H9 (cell line): ENCODE data around the gene DLG2. TPM values are rescaled to one million over a fixed set of nuclear protein-coding genes. Genes with fewer than 3 reads are reported as not detected.

Experiments used
- DNase-seq: peaks from one replicate; pipeline ENCODE4 v3.0.0-alpha.2; 2017
- H2AFZ ChIP-seq: one replicate; pipeline ENCODE4 v1.6.1; 2013; ENCODE audit warnings: mild to moderate bottlenecking, low read length, control low read depth, moderate library complexity
- H2AK5ac ChIP-seq: 2 replicates; pipeline ENCODE4 v1.6.1; 2013; ENCODE audit warnings: low read length, control low read depth, mixed read lengths; ENCODE audit not compliant: insufficient read length
- H2BK120ac ChIP-seq: one replicate; pipeline ENCODE4 v1.6.1; 2013; ENCODE audit warnings: low read depth, mild to moderate bottlenecking, low read length, control low read depth, inconsistent platforms; ENCODE audit not compliant: poor library complexity, severe bottlenecking
- H2BK12ac ChIP-seq: 2 replicates; pipeline ENCODE4 v1.6.1; 2013; ENCODE audit warnings: low read length, control low read depth, mixed read lengths, low read depth; ENCODE audit not compliant: insufficient read length
- H2BK15ac ChIP-seq: 2 replicates; pipeline ENCODE4 v1.6.1; 2013; ENCODE audit warnings: low read depth, low read length, control low read depth
- H2BK20ac ChIP-seq: one replicate; pipeline ENCODE4 v1.6.1; 2013; ENCODE audit warnings: low read depth, mild to moderate bottlenecking, low read length, control low read depth, inconsistent platforms; ENCODE audit not compliant: poor library complexity, severe bottlenecking
- H2BK5ac ChIP-seq: 2 replicates; pipeline ENCODE4 v1.6.1; 2013; ENCODE audit warnings: low read length, control low read depth, mixed read lengths; ENCODE audit not compliant: insufficient read length
- H3K14ac ChIP-seq: 2 replicates; pipeline ENCODE4 v1.6.1; 2013; ENCODE audit warnings: low read length, control low read depth; ENCODE audit not compliant: insufficient read depth
- H3K18ac ChIP-seq: 2 replicates; pipeline ENCODE4 v1.6.1; 2013; ENCODE audit warnings: low read depth, mild to moderate bottlenecking, mixed read lengths, low read length, control low read depth; ENCODE audit not compliant: insufficient read length
- H3K23ac ChIP-seq: 2 replicates; pipeline ENCODE4 v1.6.1; 2013; ENCODE audit warnings: low read length, control low read depth, mixed read lengths, low read depth; ENCODE audit not compliant: insufficient read length
- H3K23me2 ChIP-seq: 2 replicates; pipeline ENCODE4 v1.6.1; 2013; ENCODE audit warnings: low read depth, mild to moderate bottlenecking, mixed read lengths, low read length, control low read depth; ENCODE audit not compliant: insufficient read length, poor library complexity, severe bottlenecking
- H3K27ac ChIP-seq: 2 replicates; pipeline ENCODE4 v1.5.1; 2013; ENCODE audit warnings: low read length, control low read depth, mixed read lengths, low read depth; ENCODE audit not compliant: insufficient read length
- H3K27me3 ChIP-seq: 2 replicates; pipeline ENCODE4 v1.6.1; 2013; ENCODE audit warnings: low read length, control low read depth, inconsistent platforms; ENCODE audit not compliant: insufficient read depth
- H3K4ac ChIP-seq: 2 replicates; pipeline ENCODE4 v1.6.1; 2013; ENCODE audit warnings: low read depth, mild to moderate bottlenecking, control low read depth, inconsistent platforms, low read length, moderate library complexity
- H3K4me1 ChIP-seq: 2 replicates; pipeline ENCODE4 v1.6.1; 2013; ENCODE audit warnings: low read length, control low read depth, inconsistent platforms; ENCODE audit not compliant: insufficient read depth
- H3K4me2 ChIP-seq: 2 replicates; pipeline ENCODE4 v1.6.1; 2013; ENCODE audit warnings: low read length, control low read depth, mixed read lengths; ENCODE audit not compliant: insufficient read length, insufficient read depth
- H3K56ac ChIP-seq: 2 replicates; pipeline ENCODE4 v1.6.1; 2013; ENCODE audit warnings: low read depth, mild to moderate bottlenecking, mixed read lengths, low read length, control low read depth; ENCODE audit not compliant: insufficient read length
- H3K79me1 ChIP-seq: 2 replicates; pipeline ENCODE4 v1.6.1; 2013; ENCODE audit warnings: low read depth, mild to moderate bottlenecking, moderate library complexity, low read length, control low read depth, inconsistent platforms; ENCODE audit not compliant: insufficient read depth, poor library complexity, severe bottlenecking
- H3K79me2 ChIP-seq: 2 replicates; pipeline ENCODE4 v1.6.1; 2013; ENCODE audit warnings: low read length, control low read depth, inconsistent platforms; ENCODE audit not compliant: insufficient read depth
- H3K9ac ChIP-seq: 2 replicates; pipeline ENCODE4 v1.6.1; 2013; ENCODE audit warnings: low read length, control low read depth, mixed read lengths; ENCODE audit not compliant: insufficient read length; ENCODE audit errors: extremely low read depth
- H3K9me3 ChIP-seq: one replicate; pipeline ENCODE4 v1.6.1; 2013; ENCODE audit warnings: low read depth, low read length, inconsistent platforms; ENCODE audit not compliant: control insufficient read depth
- H3T11ph ChIP-seq: one replicate; pipeline ENCODE4 v1.6.1; 2013; ENCODE audit warnings: mild to moderate bottlenecking, low read length, control low read depth, inconsistent platforms
- H4K20me1 ChIP-seq: one replicate; pipeline ENCODE4 v1.6.1; 2013; ENCODE audit not compliant: control insufficient read depth, insufficient read length, insufficient read depth
- H4K5ac ChIP-seq: 2 replicates; pipeline ENCODE4 v1.6.1; 2013; ENCODE audit warnings: low read depth, mild to moderate bottlenecking, mixed read lengths, low read length, control low read depth; ENCODE audit not compliant: insufficient read length
- H4K8ac ChIP-seq: replicated peaks from 2 replicates; pipeline ENCODE4 v1.6.1; 2013; ENCODE audit warnings: low read length, control low read depth, mixed read lengths, low read depth; ENCODE audit not compliant: insufficient read length
- H4K91ac ChIP-seq: 2 replicates; pipeline ENCODE4 v1.6.1; 2013; ENCODE audit warnings: low read depth, mild to moderate bottlenecking, moderate library complexity, mixed read lengths, low read length, control low read depth; ENCODE audit not compliant: insufficient read length
- H3K27ac Mint-ChIP-seq, 3 experiments: 2 replicates in 2 of 3; 3 replicates in 1 of 3; pipeline ENCODE4 v1.8.0; 2020 to 2021; ENCODE audit warnings: mixed read lengths in 3 of 3, mild to moderate bottlenecking in 1 of 3, moderate library complexity in 1 of 3
- H3K27me3 Mint-ChIP-seq: 2 replicates; pipeline ENCODE4 v1.8.0; 2021; ENCODE audit warnings: low read depth, mild to moderate bottlenecking, moderate library complexity, mixed read lengths
- H3K36me3 Mint-ChIP-seq, 3 experiments: 2 replicates in 2 of 3; 3 replicates in 1 of 3; pipeline ENCODE4 v1.8.0; 2020 to 2021; ENCODE audit warnings: low read depth in 3 of 3, mixed read lengths in 3 of 3; ENCODE audit not compliant: insufficient read depth in 1 of 3
- H3K4me1 Mint-ChIP-seq, 2 experiments: 2 replicates each; pipeline ENCODE4 v1.8.0; 2020; ENCODE audit warnings: mixed read lengths in 2 of 2
- H3K4me3 Mint-ChIP-seq, 2 experiments: 2 replicates in 1 of 2; 3 replicates in 1 of 2; pipeline ENCODE4 v1.8.0; 2020 to 2021; ENCODE audit warnings: mild to moderate bottlenecking in 2 of 2, mixed read lengths in 2 of 2, moderate library complexity in 1 of 2
- H3K9me3 Mint-ChIP-seq, 2 experiments: 2 replicates in 1 of 2; 3 replicates in 1 of 2; pipeline ENCODE4 v1.8.0; 2020; ENCODE audit warnings: mild to moderate bottlenecking in 2 of 2, mixed read lengths in 2 of 2, moderate library complexity in 1 of 2
- WGBS: extraction: QIAGEN DNeasy Blood & Tissue Kit; methylation state at CpG from one replicate; pipeline ENCODE4 v1.1.7; 2013; ENCODE audit warnings: missing lambda C conversion rate, low lambda C conversion rate, mixed read lengths; ENCODE audit not compliant: insufficient read length; ENCODE audit errors: extremely low coverage; 5-methylcytosine and 5-hydroxymethylcytosine counted together
- total RNA-seq: library from RNA; stranded (reverse); gene quantifications from 2 replicates; pipeline ENCODE4 v1.2.1, GENCODE V29; 2021
- TF ChIP-seq, protein P1 (sequence below): fragments of 200-600 bp; sonication (generic); conservative IDR thresholded peaks from 3 replicates; pipeline ENCODE4 v1.8.0; 2021; ENCODE audit warnings: antibody characterized with exemption, mild to moderate bottlenecking

DLG2 gene
- total RNA-seq, 1 experiment from 2014 or later: 8.0 TPM

- Histone ChIP-seq H3K23me2 (no peaks in the 10 kb centered on the region), H3K4ac (no peak overlapping the region), H3K14ac (no peak overlapping the region), H2BK120ac (no peak overlapping the region), H3K18ac (no peak overlapping the region), H2BK20ac (no peak overlapping the region), H3K4me2 (no peak overlapping the region), H2BK5ac (no peak overlapping the region), H2BK12ac (no peak overlapping the region), H3K79me1 (no peaks in the 10 kb centered on the region), H2AFZ (no peak overlapping the region), H3T11ph (no peak overlapping the region), H2AK5ac (no peak overlapping the region), H3K56ac (no peak overlapping the region), H3K9ac (no peak overlapping the region), H4K20me1 (no peaks in the 10 kb centered on the region), H3K23ac (no peak overlapping the region), H4K91ac (no peak overlapping the region), H4K5ac (no peak overlapping the region), H3K79me2 (no peaks in the 10 kb centered on the region), H3K9me3 (no peaks in the 10 kb centered on the region), H3K27ac (no peak overlapping the region), H3K27me3 (no peaks in the 10 kb centered on the region), H2BK15ac (no peak overlapping the region), H3K4me1 (no peaks in the 10 kb centered on the region), H4K8ac (no peak overlapping the region)
- no peak for DNase-seq
- peaks cover 0 to under 1% of the 10 kb centered on the region in 2 experiments; a peak in 2 of 4 replicates for H3K4me1 Mint-ChIP-seq
- no peak overlapping the region for H3K4me3 Mint-ChIP-seq
- TF ChIP-seq, protein P1, sequence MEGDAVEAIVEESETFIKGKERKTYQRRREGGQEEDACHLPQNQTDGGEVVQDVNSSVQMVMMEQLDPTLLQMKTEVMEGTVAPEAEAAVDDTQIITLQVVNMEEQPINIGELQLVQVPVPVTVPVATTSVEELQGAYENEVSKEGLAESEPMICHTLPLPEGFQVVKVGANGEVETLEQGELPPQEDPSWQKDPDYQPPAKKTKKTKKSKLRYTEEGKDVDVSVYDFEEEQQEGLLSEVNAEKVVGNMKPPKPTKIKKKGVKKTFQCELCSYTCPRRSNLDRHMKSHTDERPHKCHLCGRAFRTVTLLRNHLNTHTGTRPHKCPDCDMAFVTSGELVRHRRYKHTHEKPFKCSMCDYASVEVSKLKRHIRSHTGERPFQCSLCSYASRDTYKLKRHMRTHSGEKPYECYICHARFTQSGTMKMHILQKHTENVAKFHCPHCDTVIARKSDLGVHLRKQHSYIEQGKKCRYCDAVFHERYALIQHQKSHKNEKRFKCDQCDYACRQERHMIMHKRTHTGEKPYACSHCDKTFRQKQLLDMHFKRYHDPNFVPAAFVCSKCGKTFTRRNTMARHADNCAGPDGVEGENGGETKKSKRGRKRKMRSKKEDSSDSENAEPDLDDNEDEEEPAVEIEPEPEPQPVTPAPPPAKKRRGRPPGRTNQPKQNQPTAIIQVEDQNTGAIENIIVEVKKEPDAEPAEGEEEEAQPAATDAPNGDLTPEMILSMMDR: no peak
- WGBS: no CpG with 5 or more reads among the region's 3 CpGs
- H3K27ac Mint-ChIP-seq: no peak overlapping the region; a peak in 1 of 7 replicates
- H3K27me3 Mint-ChIP-seq: no peaks in the 10 kb centered on the region
- H3K9me3 Mint-ChIP-seq: no peaks in the 10 kb centered on the region
- H3K36me3 Mint-ChIP-seq: no peaks in the 10 kb centered on the region
Measured at GRCh38 chr11:84824624-84825023, 802.5 kb downstream of the DLG2 start.
